ENCODE measurements around the gene HYAL3.

The HYAL3 gene

GRCh38 chr3:50294492-50295403 lies 4.5 kb downstream of the HYAL3 start:
- H3K23ac ChIP-seq (ENCODE audit: low read length), result no peak overlapping the region
- H3K79me2 ChIP-seq (ENCODE audit: control insufficient read depth, insufficient read depth, low read length, poor library complexity), result peaks cover 7% of the 10 kb centered on the region
- no peak overlapping the region for H2BK120ac ChIP-seq (ENCODE audit: insufficient read depth, low read length, poor library complexity)
- no peak overlapping the region for H3K9ac ChIP-seq (ENCODE audit: low read length)
- H3K18ac ChIP-seq (ENCODE audit: low read length), result no peak overlapping the region
- whole genome bisulfite sequencing (ENCODE audit: extremely low coverage, insufficient coverage, insufficient read length), result no CpG with 5 or more reads among the region's 22 CpGs
- H2BK5ac ChIP-seq (ENCODE audit: low read depth, low read length, poor library complexity), result no peak overlapping the region
- H3K9me3 ChIP-seq (ENCODE audit: insufficient read depth, low read depth, low read length), result no peaks in the 10 kb centered on the region
- H2BK12ac ChIP-seq (ENCODE audit: low read length), result no peak overlapping the region
- DNase-seq, result no peak
- peaks cover 18% of the 10 kb centered on the region for H3K79me1 ChIP-seq (ENCODE audit: low read length)
- no peak overlapping the region for H2AK5ac ChIP-seq (ENCODE audit: low read length)
- H4K8ac ChIP-seq (ENCODE audit: low read depth, low read length), result no peak overlapping the region
- no peak overlapping the region for H2AFZ ChIP-seq (ENCODE audit: insufficient read depth, low read length, poor library complexity)
- H3K4me2 ChIP-seq (ENCODE audit: low read length), result no peak overlapping the region
- no peak overlapping the region for H3K4ac ChIP-seq (ENCODE audit: low read depth, low read length)
- H3K14ac ChIP-seq (ENCODE audit: low read length), result no peak overlapping the region
- H3K4me1 ChIP-seq (ENCODE audit: control insufficient read depth in 1 of 2, insufficient read depth in 2 of 2, low read length in 2 of 2), result peaks cover 9 to 16% of the 10 kb centered on the region in 2 experiments
- no peak overlapping the region for H4K12ac ChIP-seq (ENCODE audit: low read depth, low read length)
- H3K4me3 ChIP-seq (ENCODE audit: low read depth, low read length), result no peak overlapping the region
- peaks cover 12% of the 10 kb centered on the region in 2 experiments for H3K36me3 ChIP-seq (ENCODE audit: control insufficient read depth in 1 of 2, insufficient read depth in 2 of 2, low read length in 2 of 2)
- no peak overlapping the region for H4K91ac ChIP-seq (ENCODE audit: low read depth, low read length)
- H3K27ac ChIP-seq (ENCODE audit: low read depth, low read length), result no peak overlapping the region
- H3K27me3 ChIP-seq (ENCODE audit: insufficient read depth, low read length), result no peaks in the 10 kb centered on the region

GRCh38 chr3:50294089-50294488 lies 5.1 kb downstream of the HYAL3 start:
- Histone ChIP-seq H3K9ac (ENCODE audit: low read length) (no peak overlapping the region), H2BK5ac (ENCODE audit: low read depth, low read length, poor library complexity) (no peak overlapping the region), H3K4ac (ENCODE audit: low read depth, low read length) (no peak overlapping the region), H3K14ac (ENCODE audit: low read length) (no peak overlapping the region), H3K4me1 (ENCODE audit: control insufficient read depth in 1 of 2, insufficient read depth in 2 of 2, low read length in 2 of 2) (peaks cover 9 to 15% of the 10 kb centered on the region in 2 experiments), H3K27me3 (ENCODE audit: insufficient read depth, low read length) (no peaks in the 10 kb centered on the region), H3K23ac (ENCODE audit: low read length) (no peak overlapping the region), H3K4me3 (ENCODE audit: low read depth, low read length) (no peak overlapping the region), H3K79me2 (ENCODE audit: control insufficient read depth, insufficient read depth, low read length, poor library complexity) (peaks cover 7% of the 10 kb centered on the region), H4K12ac (ENCODE audit: low read depth, low read length) (no peak overlapping the region), H3K18ac (ENCODE audit: low read length) (no peak overlapping the region), H3K4me2 (ENCODE audit: low read length) (no peak overlapping the region), H3K27ac (ENCODE audit: low read depth, low read length) (no peak overlapping the region), H2AK5ac (ENCODE audit: low read length) (no peak overlapping the region), H2BK12ac (ENCODE audit: low read length) (no peak overlapping the region), H3K79me1 (ENCODE audit: low read length) (peaks cover 17% of the 10 kb centered on the region), H3K9me3 (ENCODE audit: insufficient read depth, low read depth, low read length) (no peaks in the 10 kb centered on the region), H3K36me3 (ENCODE audit: control insufficient read depth in 1 of 2, insufficient read depth in 2 of 2, low read length in 2 of 2) (peaks cover 19% of the 10 kb centered on the region in 2 experiments), H4K8ac (ENCODE audit: low read depth, low read length) (no peak overlapping the region), H4K91ac (ENCODE audit: low read depth, low read length) (no peak overlapping the region), H2BK120ac (ENCODE audit: insufficient read depth, low read length, poor library complexity) (no peak overlapping the region), H2AFZ (ENCODE audit: insufficient read depth, low read length, poor library complexity) (no peak overlapping the region)
- no peak for DNase-seq
- no CpG with 5 or more reads among the region's 4 CpGs for WGBS (ENCODE audit: extremely low coverage, insufficient coverage, insufficient read length)

- Histone ChIP-seq H3K79me2 (ENCODE audit: control insufficient read depth, insufficient read depth, low read length, poor library complexity) (peaks cover 4% of the 10 kb centered on the region), H3K9ac (ENCODE audit: low read length) (no peak overlapping the region), H3K27me3 (ENCODE audit: insufficient read depth, low read length) (no peaks in the 10 kb centered on the region), H2BK120ac (ENCODE audit: insufficient read depth, low read length, poor library complexity) (no peak overlapping the region), H3K9me3 (ENCODE audit: insufficient read depth, low read depth, low read length) (peaks cover 1% of the 10 kb centered on the region), H2BK5ac (ENCODE audit: low read depth, low read length, poor library complexity) (no peak overlapping the region), H3K4me1 (ENCODE audit: control insufficient read depth in 1 of 2, insufficient read depth in 2 of 2, low read length in 2 of 2) (peaks cover 6 to 11% of the 10 kb centered on the region in 2 experiments), H3K36me3 (ENCODE audit: control insufficient read depth in 1 of 2, insufficient read depth in 2 of 2, low read length in 2 of 2) (peaks cover 27 to 28% of the 10 kb centered on the region in 2 experiments), H2AFZ (ENCODE audit: insufficient read depth, low read length, poor library complexity) (no peak overlapping the region), H4K8ac (ENCODE audit: low read depth, low read length) (peak overlapping the region; percentile 93), H3K23ac (ENCODE audit: low read length) (no peak overlapping the region), H3K4ac (ENCODE audit: low read depth, low read length) (no peak overlapping the region), H3K79me1 (ENCODE audit: low read length) (peaks cover 10% of the 10 kb centered on the region), H2BK12ac (ENCODE audit: low read length) (no peak overlapping the region), H4K91ac (ENCODE audit: low read depth, low read length) (peak overlapping the region; percentile 53), H3K14ac (ENCODE audit: low read length) (no peak overlapping the region), H2AK5ac (ENCODE audit: low read length) (no peak overlapping the region), H3K4me2 (ENCODE audit: low read length) (no peak overlapping the region), H3K18ac (ENCODE audit: low read length) (no peak overlapping the region), H3K27ac (ENCODE audit: low read depth, low read length) (no peak overlapping the region), H3K4me3 (ENCODE audit: low read depth, low read length) (no peak overlapping the region), H4K12ac (ENCODE audit: low read depth, low read length) (peak overlapping the region; percentile 82)
- DNase-seq, result no peak
- no CpG with 5 or more reads among the region's 12 CpGs for WGBS (ENCODE audit: extremely low coverage, insufficient coverage, insufficient read length)
These were observed 6.0 kb downstream of the HYAL3 start for GRCh38 chr3:50293079-50293801.

DNA sequence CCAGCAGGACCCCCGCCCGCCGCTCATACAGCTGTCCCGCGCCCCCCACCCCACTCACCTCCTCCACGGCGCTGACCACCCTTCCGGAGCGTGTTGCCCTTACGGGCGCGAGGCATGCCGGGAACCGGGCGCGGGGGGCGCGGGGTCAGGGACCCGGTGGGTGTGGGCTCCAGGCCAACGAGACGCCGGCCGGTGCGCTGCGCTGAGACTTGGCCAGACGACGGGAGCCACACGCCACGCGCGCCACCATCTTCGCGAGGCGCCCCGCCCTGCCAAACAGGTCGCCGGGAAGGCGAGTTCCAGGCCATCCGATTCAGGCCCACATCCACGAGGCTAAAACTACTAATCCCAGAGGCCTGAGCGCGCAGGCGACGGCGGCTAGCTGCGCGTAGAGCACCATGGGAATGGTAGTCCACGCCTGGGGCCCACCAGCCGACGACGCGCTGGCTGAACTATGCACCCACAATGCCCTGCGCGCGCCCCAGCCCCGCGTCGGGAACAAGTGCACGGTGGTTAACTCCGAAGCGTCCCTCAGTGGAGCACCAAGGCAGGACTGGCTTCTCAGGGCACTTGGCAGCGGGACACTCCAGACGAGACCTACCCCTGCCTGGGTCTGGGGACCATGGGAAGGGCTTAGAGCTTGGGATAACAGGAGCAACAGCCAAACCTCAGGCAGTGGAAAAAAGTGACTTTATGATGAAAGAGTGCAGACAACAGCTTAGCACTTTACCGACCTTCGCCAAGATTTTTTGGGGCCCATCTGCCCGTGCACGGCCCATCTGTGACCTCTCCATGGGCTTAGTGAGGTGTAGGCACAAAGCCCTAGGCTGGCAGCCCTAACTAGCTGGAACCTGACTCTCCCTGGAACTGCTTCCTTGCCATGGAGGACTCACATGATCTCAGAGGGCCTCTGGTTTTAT lies 6.8 kb downstream of the HYAL3 start, which contains the start of gene IFRD2:
Gene IFRD2, minus strand, starts transcription at position 271 of the 920 bp plus-strand sequence. Its CDS starts 155 bp downstream, at position 116.
- Histone ChIP-seq H3K9me3 (ENCODE audit: insufficient read depth, low read depth, low read length) (peaks cover 2% of the 10 kb centered on the region), H3K27me3 (ENCODE audit: insufficient read depth, low read length) (no peaks in the 10 kb centered on the region), H2BK120ac (ENCODE audit: insufficient read depth, low read length, poor library complexity) (peak within 1 kb of the TSS; percentile 4), H2AK5ac (ENCODE audit: low read length) (peak within 1 kb of the TSS; percentile 78), H3K4ac (ENCODE audit: low read depth, low read length) (peak within 1 kb of the TSS; percentile 91), H3K27ac (ENCODE audit: low read depth, low read length) (no peak within 1 kb of the TSS), H3K79me2 (ENCODE audit: control insufficient read depth, insufficient read depth, low read length, poor library complexity) (peaks cover 4% of the 10 kb centered on the region), H3K36me3 (ENCODE audit: control insufficient read depth in 1 of 2, insufficient read depth in 2 of 2, low read length in 2 of 2) (peaks cover 35 to 36% of the 10 kb centered on the region in 2 experiments), H3K14ac (ENCODE audit: low read length) (peak within 1 kb of the TSS; percentile 56), H3K4me3 (ENCODE audit: low read depth, low read length) (peak within 1 kb of the TSS; percentile 87), H4K91ac (ENCODE audit: low read depth, low read length) (peak within 1 kb of the TSS; percentile 71), H3K18ac (ENCODE audit: low read length) (peak within 1 kb of the TSS; percentile 48), H4K12ac (ENCODE audit: low read depth, low read length) (peak within 1 kb of the TSS; percentile 82), H3K79me1 (ENCODE audit: low read length) (peaks cover 9% of the 10 kb centered on the region), H2AFZ (ENCODE audit: insufficient read depth, low read length, poor library complexity) (peak within 1 kb of the TSS; percentile 77), H3K23ac (ENCODE audit: low read length) (no peak within 1 kb of the TSS), H3K9ac (ENCODE audit: low read length) (peak within 1 kb of the TSS; percentile 92), H2BK5ac (ENCODE audit: low read depth, low read length, poor library complexity) (peak within 1 kb of the TSS; percentile 15), H2BK12ac (ENCODE audit: low read length) (no peak within 1 kb of the TSS), H3K4me1 (ENCODE audit: control insufficient read depth in 1 of 2, insufficient read depth in 2 of 2, low read length in 2 of 2) (peaks cover 6 to 10% of the 10 kb centered on the region in 2 experiments), H3K4me2 (ENCODE audit: low read length) (peak within 1 kb of the TSS; percentile 99), H4K8ac (ENCODE audit: low read depth, low read length) (peak within 1 kb of the TSS; percentile 93)
- no CpG with 5 or more reads among the region's 67 CpGs for whole genome bisulfite sequencing (ENCODE audit: extremely low coverage, insufficient coverage, insufficient read length)
- DNase-seq, result peak; percentile 97 to 98
